ENCODE data around the gene SLC25A19.

GRCh38 chr17:75308732-75309629, 19.7 kb upstream of the SLC25A19 start:
- TF ChIP-seq PATZ1 (CRISPR knock-in tag; IDR thresholded peaks at IDR 0.05; ENCODE audit: borderline replicate concordance): no peak
- TF ChIP-seq RARB (CRISPR knock-in tag; IDR thresholded peaks at IDR 0.05): no peak

Measured in SK-N-SH treated with all-trans-retinoic acid at 6 μM for 48 hours (cell line).